Suprapubic skin (tissue), 4 donors: ENCODE measurements around the gene NANS.

ENCODE experiments used
- CTCF ChIP-seq, 2 donors: fragments of 200-600 bp in 1 of 2; fragments of 450-650 bp in 1 of 2; sonication (generic) in 1 of 2; IDR thresholded peaks; one replicate each; pipeline ENCODE4 v1.5.1; 2016 to 2019; ENCODE audit warnings: antibody characterized with exemption in 2 of 2, mild to moderate bottlenecking in 1 of 2, moderate library complexity in 1 of 2
- POLR2A ChIP-seq, 2 donors: fragments of 450-650 bp; IDR thresholded peaks; one replicate each; pipeline ENCODE4 v1.6.1; 2017; ENCODE audit warnings: antibody characterized with exemption in 2 of 2, mild to moderate bottlenecking in 2 of 2, moderate library complexity in 2 of 2
- POLR2AphosphoS5 ChIP-seq, 3 donors: sonication (generic); formaldehyde crosslinking; IDR thresholded peaks; one replicate each; pipeline ENCODE4 v1.6.1; 2017; ENCODE audit warnings: antibody characterized with exemption in 3 of 3

GRCh38 chr9:98095401-98095800 lies 38.9 kb downstream of the NANS start:
- no peak for TF ChIP-seq CTCF (IDR thresholded peaks at IDR 0.05)
- TF ChIP-seq POLR2A (IDR thresholded peaks at IDR 0.05) = no peak
- TF ChIP-seq POLR2AphosphoS5 (IDR thresholded peaks at IDR 0.05) = no peak
